A549 treated with AZD2906 at 1 μM for 4 hours (cell line): ENCODE data around the gene SMG7. TPM values are rescaled to one million over a fixed set of nuclear protein-coding genes. Genes with fewer than 3 reads are reported as not detected.

Source experiments
- total RNA-seq: library from RNA; stranded (reverse); fragments of 200-300 nt; extraction: Qiagen RNA extraction; gene quantifications from 5 replicates; pipeline ENCODE4 v1.2.3, GENCODE V29; 2022

The SMG7 gene
- total RNA-seq: 29.4 to 37.7 TPM (median 32.0 TPM) in 5 replicates

GRCh38 chr1:183472488-183473216 is at the start of gene SMG7:
SMG7 (plus strand) TSS chr1:183472499; CDS start chr1:183472621, 122 bp downstream.

DNA sequence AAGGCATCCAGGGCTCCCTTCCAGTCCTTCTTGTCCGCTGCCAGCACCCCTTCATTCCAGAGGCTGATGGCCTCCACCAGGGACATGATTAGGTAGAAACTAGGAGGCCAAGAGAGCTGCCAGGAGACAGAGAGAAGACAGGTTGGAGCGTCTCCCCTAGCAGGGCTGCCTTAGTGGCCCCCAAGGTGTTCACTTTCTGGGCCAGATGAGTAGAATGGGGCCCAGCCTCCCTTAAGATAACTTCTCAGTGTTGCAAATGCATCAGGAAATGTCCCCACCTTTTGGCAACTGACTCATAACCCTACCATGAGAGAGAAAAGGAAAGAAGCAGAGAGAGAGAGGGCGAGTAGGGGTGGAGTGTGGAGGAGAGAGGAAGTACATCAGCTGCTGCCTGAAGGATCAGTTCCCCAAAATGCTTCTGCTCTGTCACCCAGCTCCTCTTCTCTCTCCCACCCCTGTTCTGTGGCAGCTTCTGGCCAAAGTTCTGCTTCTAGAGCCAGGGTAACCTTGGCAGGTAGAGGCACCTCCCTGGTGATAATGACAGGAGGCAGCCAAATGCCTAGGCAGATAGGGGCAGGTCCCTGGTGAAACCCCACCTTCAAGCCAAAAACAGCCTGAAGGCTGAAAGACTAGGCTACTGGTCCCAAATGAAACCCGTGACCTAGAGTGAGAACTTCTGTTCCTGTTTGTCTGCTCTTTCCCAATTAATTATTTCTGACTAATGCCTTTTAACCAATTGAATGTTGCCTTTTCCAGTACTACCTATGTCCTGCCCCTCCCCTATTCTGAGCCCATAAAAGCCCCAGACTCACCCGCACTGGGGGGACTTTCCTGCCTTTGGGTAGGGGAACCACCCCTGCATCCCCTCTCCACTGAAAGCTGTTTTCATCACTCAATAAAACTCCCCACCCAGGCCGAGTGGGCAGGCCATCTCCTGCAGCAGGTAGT is 118.2 kb downstream of the SMG7 start, which contains the start of gene NCF2:
Gene NCF2, minus strand, starts transcription at position 216 of the 948 bp plus-strand sequence. Its CDS starts 130 bp downstream, at position 86.

Other genes starting within 250 kb of the SMG7 start
- gene NMNAT2, start 54.1 kb upstream of the SMG7 start, total RNA-seq: 0.47 to 0.85 TPM (median 0.70 TPM) in 5 replicates
- gene NCF2, start 118.0 kb downstream of the SMG7 start, total RNA-seq: 1.2 to 2.5 TPM (median 1.5 TPM) in 5 replicates
- gene ARPC5, start 163.3 kb downstream of the SMG7 start, total RNA-seq: 148 to 204 TPM (median 164 TPM) in 5 replicates
- gene APOBEC4, start 180.8 kb downstream of the SMG7 start, total RNA-seq: not detected in 5 replicates